ENCODE results near the gene TLK2. TPM values are rescaled to one million over a fixed set of nuclear protein-coding genes. Genes with fewer than 3 reads are reported as not detected.

Gene TLK2
- total RNA-seq, 1 experiment from 2014 or later = 65.7 TPM

DNA sequence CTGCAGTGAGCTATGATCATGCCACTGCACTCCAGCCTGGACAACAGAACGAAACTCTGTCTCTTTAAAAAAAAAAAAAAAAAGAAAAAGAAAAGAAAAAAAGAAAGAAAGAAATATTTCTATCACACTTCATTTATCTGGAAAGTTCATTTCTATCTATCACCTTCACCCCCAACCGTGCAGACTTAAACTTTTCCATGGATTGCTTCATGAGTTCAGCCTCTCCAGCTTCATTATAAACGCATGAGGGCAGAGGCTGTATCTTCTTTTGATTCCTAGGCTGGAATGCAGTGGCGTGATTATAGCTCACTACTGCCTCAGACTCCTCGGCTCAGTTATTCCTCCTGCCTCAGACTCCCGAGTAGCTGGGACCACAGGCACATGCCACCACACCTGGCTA, 177.0 kb downstream of the TLK2 start:
- no peak for DNase-seq (ENCODE audit: low spot score)

- no peak for DNase-seq (ENCODE audit: low spot score)
These were observed 177.8 kb downstream of the TLK2 start for GRCh38 chr17:62656446-62656845.

GRCh38 chr17:62657145-62657665, 178.6 kb downstream of the TLK2 start:
- DNase-seq (ENCODE audit: low spot score) = no peak

- no peak for DNase-seq (ENCODE audit: low spot score)
These were observed 179.1 kb downstream of the TLK2 start for GRCh38 chr17:62657690-62658089.

DNA sequence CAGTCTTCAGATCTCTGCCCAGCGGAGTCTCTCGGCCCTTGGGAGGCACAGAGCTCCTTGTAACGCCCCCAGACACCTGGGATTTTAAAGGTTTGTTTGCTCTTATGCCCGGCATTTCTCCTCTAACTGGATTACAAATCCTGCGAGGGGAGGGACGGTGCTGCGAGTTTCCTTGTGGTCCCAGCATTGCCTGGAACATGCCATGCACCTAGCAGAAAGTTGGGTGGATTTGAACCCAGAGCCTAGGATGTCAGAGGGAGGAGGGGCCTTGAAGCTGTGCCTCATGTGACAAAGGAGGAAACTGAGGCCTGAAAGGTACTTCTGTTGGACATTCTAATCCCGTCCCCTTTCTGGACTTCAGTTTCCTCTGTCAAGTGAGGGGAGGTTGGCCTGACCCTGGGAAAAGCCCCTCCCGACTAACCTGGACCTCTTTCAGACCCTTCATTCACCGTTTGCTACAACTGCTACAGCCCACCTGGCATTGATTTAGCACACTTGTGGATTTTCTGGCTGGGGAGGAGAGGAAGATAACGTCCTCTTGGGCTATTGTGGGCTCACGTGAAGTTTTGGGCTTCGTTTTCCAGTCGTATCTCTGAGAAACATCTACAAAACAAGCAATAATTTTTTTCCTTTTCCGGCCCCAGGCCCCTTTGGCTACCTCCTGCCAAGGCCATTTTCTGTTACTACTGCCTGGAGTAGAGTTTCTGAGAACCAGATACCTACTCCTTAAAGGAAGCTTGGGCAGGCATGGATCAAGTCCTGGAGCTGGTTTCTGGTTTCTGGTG, 179.7 kb downstream of the TLK2 start:
- no peak for DNase-seq (ENCODE audit: low spot score)

- DNase-seq (ENCODE audit: low spot score) = no peak
These were observed 182.0 kb downstream of the TLK2 start for GRCh38 chr17:62660629-62661118.

DNA sequence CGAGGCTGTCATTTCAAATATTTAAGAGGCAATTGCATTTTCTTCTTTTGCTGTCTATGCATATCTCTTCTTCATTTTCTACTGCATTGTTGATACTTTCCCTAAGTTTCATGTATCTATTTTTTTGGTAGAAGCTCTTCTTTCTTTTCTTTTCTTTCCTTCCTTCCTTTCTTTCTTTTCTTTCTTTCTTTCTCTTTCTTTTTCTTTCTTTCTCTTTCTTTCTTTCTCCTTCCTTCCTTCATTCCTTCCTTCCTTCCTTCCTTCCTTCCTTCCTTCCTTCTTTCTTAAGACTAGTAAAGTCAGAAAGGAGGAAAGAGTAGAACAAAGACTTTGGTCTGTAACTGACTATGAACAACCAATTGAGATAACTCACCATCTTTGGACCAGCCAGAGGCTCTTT, 182.7 kb downstream of the TLK2 start:
- no peak for DNase-seq (ENCODE audit: low spot score)

- DNase-seq (ENCODE audit: low spot score) = no peak
These were observed 184.2 kb downstream of the TLK2 start for GRCh38 chr17:62662855-62663254.

Other genes starting within 250 kb of the TLK2 start
- not detected in 2 replicates for gene EFCAB3, start 98.3 kb upstream of the TLK2 start, total RNA-seq (2014; rRNA removed; shearing (Covaris generic))
- 36.8 and 38.7 TPM in 2 replicates for gene METTL2A, start 54.9 kb upstream of the TLK2 start, total RNA-seq (2014; rRNA removed; shearing (Covaris generic))
- gene MRC2, start 148.8 kb downstream of the TLK2 start, total RNA-seq (2014; rRNA removed; shearing (Covaris generic)) = 122 and 123 TPM in 2 replicates

Data from A172 (cell line).